Nephron progenitor cell (in vitro differentiated cells): ENCODE measurements around the gene PPP2R5A.
A peak's percentile ranks its signal among the peaks of the same experiment; 100 is the strongest.

Source experiments
- DNase-seq: peaks from one replicate; pipeline ENCODE4 v3.0.0; 2021
- H3K27ac Mint-ChIP-seq: 2 replicates; pipeline ENCODE4 v1.8.0; 2021; ENCODE audit warnings: mild to moderate bottlenecking, moderate library complexity, mixed read lengths
- H3K27me3 Mint-ChIP-seq: 2 replicates; pipeline ENCODE4 v1.8.0; 2021; ENCODE audit warnings: mild to moderate bottlenecking, low read depth, mixed read lengths; ENCODE audit not compliant: poor library complexity
- H3K36me3 Mint-ChIP-seq: 2 replicates; pipeline ENCODE4 v1.8.0; 2021; ENCODE audit warnings: low read depth, mixed read lengths
- H3K4me1 Mint-ChIP-seq: 2 replicates; pipeline ENCODE4 v1.8.0; 2021; ENCODE audit warnings: mixed read lengths
- H3K4me3 Mint-ChIP-seq: 2 replicates; pipeline ENCODE4 v1.8.0; 2021; ENCODE audit warnings: mild to moderate bottlenecking, moderate library complexity, mixed read lengths
- H3K9me3 Mint-ChIP-seq: 2 replicates; pipeline ENCODE4 v1.8.0; 2021; ENCODE audit warnings: mild to moderate bottlenecking, moderate library complexity, mixed read lengths
- TF ChIP-seq, protein P1 (sequence below): fragments of 200-600 bp; sonication (generic); IDR thresholded peaks from 2 replicates; pipeline ENCODE4 v1.5.0; 2021; ENCODE audit warnings: antibody characterized with exemption

Gene PPP2R5A

DNA sequence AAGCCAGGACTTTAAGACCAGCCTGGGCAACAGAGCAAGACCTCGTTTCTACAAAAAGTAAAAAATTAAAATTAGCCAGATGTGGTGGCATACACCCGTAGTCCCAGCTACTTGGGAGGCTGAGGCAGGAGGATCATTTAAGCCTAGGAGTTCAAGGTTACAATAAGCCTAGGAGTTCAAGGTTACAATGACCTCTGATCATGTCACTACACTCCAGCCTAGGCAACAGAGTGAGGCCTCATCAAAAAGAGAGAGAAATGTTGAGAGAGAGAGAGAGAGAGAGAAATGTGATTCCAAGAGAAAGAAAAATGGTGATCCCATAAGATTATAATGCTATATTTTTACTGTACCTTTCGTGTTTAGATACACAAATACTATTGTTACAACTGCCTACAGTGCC is 69.3 kb downstream of the PPP2R5A start:
- H3K27me3 Mint-ChIP-seq: no peaks in the 10 kb centered on the region
- no peak overlapping the region for H3K4me3 Mint-ChIP-seq
- H3K27ac Mint-ChIP-seq: no peak overlapping the region
- H3K9me3 Mint-ChIP-seq: no peaks in the 10 kb centered on the region
- TF ChIP-seq, protein P1, sequence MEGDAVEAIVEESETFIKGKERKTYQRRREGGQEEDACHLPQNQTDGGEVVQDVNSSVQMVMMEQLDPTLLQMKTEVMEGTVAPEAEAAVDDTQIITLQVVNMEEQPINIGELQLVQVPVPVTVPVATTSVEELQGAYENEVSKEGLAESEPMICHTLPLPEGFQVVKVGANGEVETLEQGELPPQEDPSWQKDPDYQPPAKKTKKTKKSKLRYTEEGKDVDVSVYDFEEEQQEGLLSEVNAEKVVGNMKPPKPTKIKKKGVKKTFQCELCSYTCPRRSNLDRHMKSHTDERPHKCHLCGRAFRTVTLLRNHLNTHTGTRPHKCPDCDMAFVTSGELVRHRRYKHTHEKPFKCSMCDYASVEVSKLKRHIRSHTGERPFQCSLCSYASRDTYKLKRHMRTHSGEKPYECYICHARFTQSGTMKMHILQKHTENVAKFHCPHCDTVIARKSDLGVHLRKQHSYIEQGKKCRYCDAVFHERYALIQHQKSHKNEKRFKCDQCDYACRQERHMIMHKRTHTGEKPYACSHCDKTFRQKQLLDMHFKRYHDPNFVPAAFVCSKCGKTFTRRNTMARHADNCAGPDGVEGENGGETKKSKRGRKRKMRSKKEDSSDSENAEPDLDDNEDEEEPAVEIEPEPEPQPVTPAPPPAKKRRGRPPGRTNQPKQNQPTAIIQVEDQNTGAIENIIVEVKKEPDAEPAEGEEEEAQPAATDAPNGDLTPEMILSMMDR: no peak
- DNase-seq: no peak
- H3K4me1 Mint-ChIP-seq: no peaks in the 10 kb centered on the region
- peaks cover 57% of the 10 kb centered on the region for H3K36me3 Mint-ChIP-seq

DNA sequence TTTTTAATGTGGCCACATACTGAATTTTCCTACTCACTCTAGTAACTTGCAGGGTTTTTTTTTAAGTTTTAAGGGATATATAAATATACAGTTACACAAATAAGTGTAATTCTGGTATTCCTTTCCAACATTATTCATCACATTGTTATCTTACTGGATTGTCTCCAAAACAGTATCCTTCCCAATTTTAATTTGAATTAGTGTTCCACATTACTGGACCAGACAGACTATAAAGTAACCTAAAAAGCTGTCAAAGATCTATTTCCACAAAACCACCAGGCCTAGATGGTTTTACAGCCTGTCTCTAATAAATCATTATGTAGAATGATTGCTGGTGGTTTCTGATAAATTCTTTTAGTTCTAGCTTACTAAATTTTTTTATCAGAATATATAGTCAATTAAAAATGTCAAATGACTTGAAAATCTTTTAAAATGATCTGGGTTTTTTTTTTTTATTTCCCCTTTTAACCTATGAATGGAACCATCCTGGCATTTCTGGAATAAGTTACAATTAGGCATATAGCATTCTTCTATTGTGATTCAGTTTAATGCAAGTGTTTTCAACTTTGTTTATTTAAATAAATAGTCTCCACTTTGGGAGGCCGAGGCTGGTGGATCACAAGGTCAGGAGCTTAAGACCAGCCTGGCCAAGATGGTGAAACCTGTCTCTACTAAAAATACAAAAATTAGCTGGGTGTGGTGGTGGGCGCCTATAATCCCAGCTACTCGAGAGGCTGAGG is 70.2 kb downstream of the PPP2R5A start:
- H3K4me1 Mint-ChIP-seq: no peaks in the 10 kb centered on the region
- no peaks in the 10 kb centered on the region for H3K9me3 Mint-ChIP-seq
- DNase-seq: no peak
- H3K27ac Mint-ChIP-seq: no peak overlapping the region
- no peak overlapping the region for H3K4me3 Mint-ChIP-seq
- no peaks in the 10 kb centered on the region for H3K27me3 Mint-ChIP-seq
- H3K36me3 Mint-ChIP-seq: peaks cover 62% of the 10 kb centered on the region
- TF ChIP-seq, protein P1: no peak

DNA sequence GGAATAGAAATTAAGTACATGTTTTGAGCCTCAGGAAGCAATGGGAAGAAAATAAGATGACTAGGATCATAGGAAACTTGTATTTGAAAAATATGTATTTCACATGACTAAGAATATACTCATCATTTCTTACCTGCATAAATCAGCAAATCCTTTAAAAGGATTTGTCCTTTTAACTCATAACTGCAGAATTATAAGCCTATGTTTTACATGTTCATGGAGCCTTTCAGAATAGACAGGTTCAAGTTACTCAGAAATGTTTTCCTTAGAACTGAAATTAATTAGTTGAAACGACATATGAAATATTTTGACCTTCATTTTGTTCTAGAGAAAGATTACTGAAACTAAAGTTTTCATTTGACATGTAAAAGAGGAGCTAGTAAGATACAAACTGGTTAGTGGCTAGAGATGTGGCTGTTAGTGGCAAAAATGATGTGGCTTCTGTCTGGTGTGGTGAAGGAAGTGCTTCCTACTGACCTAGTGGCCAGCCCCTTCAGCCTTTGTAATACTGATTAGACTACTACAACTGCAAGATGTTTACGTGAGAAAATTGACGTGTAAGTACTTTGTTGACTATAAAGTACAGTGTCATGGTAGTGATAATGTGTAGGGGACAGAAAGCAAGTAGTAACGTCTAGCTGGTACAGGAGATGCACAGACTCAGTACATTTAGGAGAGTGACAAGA is 74.7 kb downstream of the PPP2R5A start:
- Mint-ChIP-seq H3K4me3 (no peak overlapping the region), H3K27ac (peak overlapping the region; percentile 27), H3K9me3 (no peaks in the 10 kb centered on the region), H3K4me1 (no peaks in the 10 kb centered on the region), H3K36me3 (peaks cover 56% of the 10 kb centered on the region), H3K27me3 (no peaks in the 10 kb centered on the region)
- TF ChIP-seq, protein P1: no peak
- no peak for DNase-seq

DNA sequence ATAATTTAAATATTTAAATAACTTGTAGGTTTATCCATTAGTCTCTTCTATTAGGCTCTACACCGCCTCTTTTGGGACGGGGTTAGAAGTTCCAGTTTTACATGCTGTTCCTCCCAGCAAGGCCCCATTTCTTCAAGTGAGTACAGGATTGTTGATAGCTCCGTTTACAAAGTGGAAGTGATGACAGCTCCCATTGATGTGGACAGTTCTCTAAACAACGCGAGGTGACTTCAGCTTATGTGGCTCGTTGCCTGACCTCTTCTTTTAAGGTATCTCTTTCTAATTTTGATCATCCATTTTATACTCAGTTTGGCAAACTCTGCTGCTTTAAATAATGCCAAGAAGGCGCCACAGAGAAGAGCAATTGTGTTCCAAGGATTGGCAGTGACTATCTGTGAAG is 79.8 kb downstream of the PPP2R5A start:
- peak overlapping the region; percentile 5 for H3K27ac Mint-ChIP-seq
- TF ChIP-seq, protein P1: no peak
- H3K9me3 Mint-ChIP-seq: peaks cover 21% of the 10 kb centered on the region
- no peak for DNase-seq
- H3K4me1 Mint-ChIP-seq: no peaks in the 10 kb centered on the region
- peaks cover 64% of the 10 kb centered on the region for H3K36me3 Mint-ChIP-seq
- H3K4me3 Mint-ChIP-seq: no peak overlapping the region
- H3K27me3 Mint-ChIP-seq: no peaks in the 10 kb centered on the region

DNA sequence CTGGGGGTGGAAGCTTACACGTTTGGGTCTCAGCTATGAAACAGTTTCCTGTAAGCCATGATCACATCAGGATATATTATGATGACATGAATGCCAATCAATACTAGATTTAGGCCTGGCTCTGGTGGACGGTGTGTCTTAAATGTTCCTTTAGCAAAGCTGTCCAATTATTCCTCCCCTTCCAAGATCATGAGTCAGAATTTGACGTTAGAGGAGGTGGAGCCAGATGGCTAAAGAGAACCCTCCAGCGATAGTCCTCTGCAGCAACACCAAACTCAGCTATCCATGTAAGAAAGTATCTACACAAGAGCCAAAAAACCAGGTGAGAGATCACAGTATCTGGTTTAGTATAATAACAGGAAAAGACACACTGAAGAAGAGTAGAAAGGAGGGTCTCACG is 81.7 kb downstream of the PPP2R5A start:
- H3K4me1 Mint-ChIP-seq: no peaks in the 10 kb centered on the region
- H3K27ac Mint-ChIP-seq: peak overlapping the region; percentile 3
- no peak overlapping the region for H3K4me3 Mint-ChIP-seq
- TF ChIP-seq, protein P1: no peak
- peaks cover 40% of the 10 kb centered on the region for H3K9me3 Mint-ChIP-seq
- peaks cover 72% of the 10 kb centered on the region for H3K36me3 Mint-ChIP-seq
- H3K27me3 Mint-ChIP-seq: no peaks in the 10 kb centered on the region
- DNase-seq: no peak
